Dedifferentiated amniotic fluid mesenchymal stem cell (primary cell): ENCODE results near the gene CXCR2.
"Not testable (repeated sequence)": the region's sequence is repeated elsewhere in the genome, so short reads cannot be mapped to it uniquely, and the experiment has no call there.

Source experiments
- DNase-seq: peaks from one replicate; pipeline ENCODE4 v3.0.0-alpha.2; 2016; ENCODE audit errors: extremely low spot score

CXCR2 gene

GRCh38 chr2:218130377-218130776 lies 4.5 kb downstream of the CXCR2 start:
- DNase-seq, result no peak

DNA sequence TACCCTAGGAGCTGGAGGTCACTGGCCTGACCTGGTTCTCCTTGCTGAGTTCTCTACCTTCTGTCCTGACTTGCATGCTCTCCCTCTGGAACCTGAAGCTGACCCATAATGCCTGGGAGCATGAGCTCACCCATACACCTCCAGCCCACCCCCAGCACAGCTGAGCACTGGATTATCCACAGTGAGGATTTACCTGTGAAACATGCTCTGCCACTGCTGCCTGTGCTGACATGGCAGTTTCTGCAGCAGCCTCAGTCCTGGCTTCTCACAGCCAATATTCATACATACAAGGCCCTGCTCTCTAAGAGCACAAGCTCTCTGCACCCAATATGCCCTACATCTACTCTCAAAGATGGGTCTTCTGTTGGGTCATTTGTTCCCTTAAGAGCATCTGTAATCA lies 5.0 kb downstream of the CXCR2 start:
- no peak for DNase-seq

GRCh38 chr2:218137514-218137913 lies 11.7 kb downstream of the CXCR2 start:
- DNase-seq, result no peak

DNA sequence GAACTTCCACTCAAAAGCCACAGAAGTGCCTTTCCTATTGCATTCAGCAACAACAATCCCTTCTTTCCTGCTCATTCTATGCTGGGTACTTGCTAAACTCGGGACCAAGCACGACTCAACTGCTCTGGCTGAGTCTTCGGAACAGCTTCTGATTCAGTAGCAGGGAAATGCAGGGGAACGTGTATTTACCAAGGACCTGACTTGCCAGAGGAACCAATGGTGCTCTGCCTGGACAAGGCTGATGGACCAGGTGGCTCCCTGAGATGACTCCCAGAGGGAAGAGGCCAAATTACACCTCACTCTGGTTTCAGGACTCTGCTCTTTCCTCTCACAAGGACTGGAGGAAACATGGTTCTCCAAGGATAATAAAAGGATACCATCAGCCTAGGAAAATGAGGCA lies 12.2 kb downstream of the CXCR2 start:
- DNase-seq, result no peak

- DNase-seq, result no peak
These were observed 19.3 kb downstream of the CXCR2 start for GRCh38 chr2:218145124-218145523.

- DNase-seq, result no peak
These were observed 20.2 kb downstream of the CXCR2 start for GRCh38 chr2:218146056-218146455.

GRCh38 chr2:218149098-218149497 lies 23.3 kb downstream of the CXCR2 start:
- no peak for DNase-seq

- no peak for DNase-seq
These were observed 24.1 kb downstream of the CXCR2 start for GRCh38 chr2:218149848-218150440.

GRCh38 chr2:218152172-218152571 lies 26.3 kb downstream of the CXCR2 start:
- DNase-seq, result no peak

DNA sequence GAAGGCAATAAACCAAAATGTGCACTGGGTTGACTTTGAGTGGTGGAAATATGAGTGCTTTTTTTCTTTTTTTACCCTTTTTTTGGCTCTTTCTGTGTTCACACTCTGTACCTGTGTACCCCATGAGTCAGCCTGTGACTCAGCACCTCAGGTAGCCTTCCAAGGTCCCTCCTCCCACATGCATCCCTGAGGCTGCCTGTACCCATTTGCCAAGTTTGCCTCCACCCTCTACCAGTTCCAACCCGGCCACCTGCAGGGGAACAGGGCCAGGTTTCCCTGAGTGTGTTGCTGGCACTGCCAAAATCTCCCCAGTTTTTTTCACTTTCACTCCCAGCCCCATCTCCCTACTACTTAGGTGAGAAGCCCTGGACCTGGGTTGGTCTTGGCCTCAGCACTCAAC lies 26.9 kb downstream of the CXCR2 start:
- DNase-seq, result no peak

DNA sequence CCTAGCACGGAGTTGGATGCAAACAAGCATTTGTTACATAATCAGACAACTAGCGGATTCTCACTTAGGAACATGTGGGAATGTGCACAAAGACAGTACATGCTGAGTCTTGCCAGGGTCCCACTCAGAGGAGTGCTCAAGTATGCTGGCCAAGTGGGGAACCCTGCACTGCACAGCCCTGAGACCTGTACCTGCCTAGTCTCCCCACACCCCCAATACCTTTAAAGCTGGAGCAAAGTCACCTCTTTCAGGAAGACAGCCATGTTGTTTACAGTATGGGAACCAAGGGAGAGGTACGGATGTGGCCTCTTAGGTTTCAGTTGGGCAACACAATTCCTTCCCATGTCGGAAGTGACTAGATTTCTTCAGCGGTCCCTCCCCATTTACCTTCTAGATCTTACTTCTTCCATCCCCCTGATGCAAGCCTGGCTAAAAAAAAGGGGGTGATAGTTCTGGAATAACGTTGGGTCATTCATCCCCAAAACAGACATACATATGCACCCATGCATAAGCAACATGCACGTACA lies 30.2 kb downstream of the CXCR2 start:
- no peak for DNase-seq

DNA sequence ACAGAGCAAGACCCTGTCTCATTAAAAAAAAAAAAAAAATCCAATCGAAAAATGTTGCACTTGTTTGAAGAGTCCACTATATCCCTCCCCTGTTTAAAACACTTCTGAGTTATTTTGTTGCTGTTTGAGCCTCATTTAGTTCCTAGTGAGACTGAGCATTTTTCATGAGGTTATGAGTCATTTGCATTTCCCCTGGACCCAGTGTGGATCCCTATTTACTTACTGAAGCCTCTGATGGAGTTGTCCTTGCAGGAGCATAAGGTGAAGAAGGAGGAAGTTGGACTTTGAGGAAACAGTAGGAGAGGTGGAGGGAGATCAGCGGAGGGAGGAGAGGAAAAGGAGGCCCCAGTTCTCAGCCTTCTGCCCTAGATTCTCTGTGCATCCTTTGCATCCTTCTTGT lies 35.8 kb downstream of the CXCR2 start:
- no peak for DNase-seq

DNA sequence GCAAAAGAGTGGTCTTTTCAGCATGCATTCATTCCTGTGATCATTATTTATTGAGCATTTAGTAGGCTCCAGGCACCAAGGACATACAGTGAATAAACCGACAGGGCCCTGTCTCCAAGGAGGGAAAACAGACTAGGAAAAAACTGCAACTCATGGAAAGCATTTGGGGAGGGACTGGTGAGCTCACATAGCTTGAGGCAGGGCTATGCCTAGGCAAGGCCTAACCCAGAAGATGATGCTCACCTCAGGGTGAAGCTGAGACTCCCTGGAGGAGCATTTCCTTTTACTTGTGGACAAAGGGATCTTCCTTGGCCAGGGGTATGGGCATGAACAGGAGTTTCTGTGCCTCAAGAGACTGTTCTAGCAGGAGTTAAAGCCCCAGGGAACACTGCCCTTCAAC lies 37.0 kb downstream of the CXCR2 start:
- no peak for DNase-seq

- DNase-seq, result no peak
These were observed 41.0 kb downstream of the CXCR2 start, which contains the start of gene CXCR1 for GRCh38 chr2:218166791-218167190. TSS of gene CXCR1 (minus strand) at chr2:218166962. CDS start at chr2:218165211, 1,751 bp downstream.

DNA sequence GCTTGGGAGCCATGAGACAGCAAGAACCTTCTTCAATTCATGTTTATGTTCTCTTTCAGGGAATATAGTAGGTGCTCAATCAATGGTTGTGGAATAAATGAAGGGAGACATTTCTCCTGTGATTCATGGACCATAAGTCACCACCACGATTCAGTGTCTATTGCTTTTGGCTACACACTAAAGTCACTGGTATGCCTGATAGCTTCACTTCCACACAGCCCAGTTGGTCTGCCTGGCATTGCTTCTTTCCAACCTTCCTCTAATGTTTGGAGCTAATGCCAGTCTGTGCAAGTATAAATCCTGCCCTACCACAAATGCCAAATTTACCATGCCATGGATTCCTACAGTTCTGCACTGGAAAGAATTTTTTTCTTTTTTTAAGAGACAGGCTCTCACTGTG lies 42.2 kb downstream of the CXCR2 start:
- no peak for DNase-seq

GRCh38 chr2:218168635-218169462 lies 43.0 kb downstream of the CXCR2 start:
- no peak for DNase-seq

GRCh38 chr2:218169757-218170546 lies 44.1 kb downstream of the CXCR2 start:
- DNase-seq, result no peak

DNA sequence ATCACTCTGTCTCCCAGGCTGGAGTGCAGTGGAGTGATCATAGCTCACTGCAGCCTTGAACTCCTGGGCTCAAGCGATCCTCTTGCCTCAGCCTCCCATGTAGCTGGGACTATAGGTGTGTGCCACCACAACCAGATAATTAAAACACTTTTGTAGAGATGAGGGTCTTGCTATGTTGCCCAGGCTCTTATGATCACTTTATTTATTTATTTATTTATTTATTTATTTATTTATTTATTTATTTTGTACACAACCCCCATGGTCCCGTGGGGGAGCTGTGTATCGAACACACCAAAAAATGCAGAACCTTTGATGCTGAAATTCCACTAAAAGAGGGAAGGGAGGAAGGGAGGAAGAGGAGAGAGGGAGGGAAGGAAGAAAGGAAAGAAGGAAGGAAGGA lies 45.9 kb downstream of the CXCR2 start:
- DNase-seq, result not testable (repeated sequence)

DNA sequence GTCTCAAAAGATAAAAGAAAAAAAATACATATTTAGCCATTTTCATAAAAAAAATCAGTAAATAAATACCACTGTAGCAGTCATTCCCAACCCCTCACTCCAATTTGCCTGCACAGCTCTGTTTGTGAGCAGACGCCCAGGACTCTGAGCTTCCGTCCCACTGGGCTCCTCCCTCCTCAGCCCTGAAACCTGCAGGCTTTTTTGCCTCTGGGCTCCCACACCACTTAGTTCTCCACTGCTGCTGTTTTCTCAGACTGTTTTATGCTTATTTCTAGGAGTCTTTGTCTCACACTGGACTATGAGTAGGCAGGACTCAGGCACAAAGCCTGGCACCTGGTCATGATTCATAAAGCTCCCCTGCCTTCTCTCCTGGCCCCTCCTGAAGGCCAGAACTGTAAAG lies 47.0 kb downstream of the CXCR2 start:
- no peak for DNase-seq

DNA sequence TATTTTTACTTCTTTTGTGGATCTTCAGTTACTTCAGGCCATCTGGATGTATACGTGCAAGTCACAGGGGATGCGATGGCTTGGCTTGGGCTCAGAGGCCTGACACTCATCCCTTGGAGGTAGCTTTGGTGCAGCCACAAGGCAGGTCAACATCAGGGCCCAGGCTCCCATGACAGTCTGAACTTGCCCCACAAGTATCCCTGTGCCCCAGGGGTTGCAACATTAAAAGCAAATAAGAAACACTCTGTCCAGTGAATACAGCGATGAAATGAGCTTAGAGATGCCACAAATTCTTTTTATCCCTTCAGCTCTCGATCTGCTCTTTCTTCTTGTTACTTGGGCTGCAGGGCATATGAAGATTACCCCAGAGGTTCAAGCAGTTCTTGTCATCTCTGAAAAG lies 54.0 kb downstream of the CXCR2 start:
- no peak for DNase-seq

DNA sequence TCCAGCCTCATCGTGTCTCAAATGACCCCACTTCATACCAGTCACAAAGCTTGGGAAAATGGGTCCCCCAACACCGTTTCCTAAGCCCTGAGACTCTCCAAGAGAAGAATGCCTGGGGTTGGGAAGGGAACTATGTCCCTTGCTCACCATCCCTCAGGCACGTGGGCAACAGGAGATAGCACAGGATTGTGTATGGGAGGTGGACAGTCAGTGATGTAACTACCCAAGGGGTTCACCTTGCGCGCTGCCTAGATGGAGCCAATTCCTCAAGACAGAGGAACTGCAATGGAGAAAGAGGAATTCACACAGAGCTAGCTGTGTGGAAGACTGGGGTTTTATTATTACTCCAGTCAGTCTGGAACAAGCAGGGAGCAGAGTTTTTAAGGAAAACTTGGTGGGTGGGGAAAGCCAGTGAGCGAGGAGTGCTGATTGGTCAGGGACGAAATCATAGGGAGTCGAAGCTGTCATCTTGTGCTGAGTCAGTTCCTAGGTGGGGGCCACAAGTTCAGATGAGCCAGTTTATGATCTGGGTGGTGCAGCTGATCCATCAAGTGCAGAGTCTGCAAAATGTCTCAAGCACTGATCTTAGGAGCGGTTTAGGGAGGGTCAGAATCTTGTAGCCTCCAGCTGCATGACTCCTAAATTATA lies 54.8 kb downstream of the CXCR2 start:
- no peak for DNase-seq

GRCh38 chr2:218184331-218184730 lies 58.5 kb downstream of the CXCR2 start:
- no peak for DNase-seq
